SK-N-SH treated with all-trans-retinoic acid at 6 μM for 48 hours (cell line): ENCODE measurements around the gene ATP7B.

Source experiments
- ATAC-seq: fragments of 200-7000 bp; cut with Tn5 transposase; 3 replicates; pipeline ENCODE4 v1.9.1; 2020; ENCODE audit warnings: mild to moderate bottlenecking, moderate library complexity
- BACH2 ChIP-seq: fragments of 250-450 bp; sonication (Bioruptor Pico); IDR thresholded peaks from 2 replicates; pipeline ENCODE4 v1.9.0; 2021; ENCODE audit warnings: mild to moderate bottlenecking, borderline replicate concordance
- CSDC2 ChIP-seq: fragments of 250-450 bp; sonication (Bioruptor Pico); IDR thresholded peaks from 2 replicates; pipeline ENCODE4 v1.5.0; 2020; ENCODE audit warnings: mild to moderate bottlenecking, moderate library complexity
- ESRRG ChIP-seq: fragments of 250-450 bp; sonication (Bioruptor Pico); IDR thresholded peaks from 2 replicates; pipeline ENCODE4 v1.6.1; 2021; ENCODE audit warnings: mild to moderate bottlenecking
- GLIS3 ChIP-seq: fragments of 250-450 bp; sonication (Bioruptor Pico); IDR thresholded peaks from 2 replicates; pipeline ENCODE4 v1.5.0; 2020; ENCODE audit warnings: mild to moderate bottlenecking, moderate library complexity
- ISL1 ChIP-seq: fragments of 250-450 bp; sonication (Bioruptor Pico); IDR thresholded peaks from 2 replicates; pipeline ENCODE4 v2.1.2; 2022; ENCODE audit warnings: mild to moderate bottlenecking, moderate library complexity
- OSR1 ChIP-seq: fragments of 250-450 bp; sonication (Bioruptor Pico); IDR thresholded peaks from 2 replicates; pipeline ENCODE4 v1.8.0; 2022; ENCODE audit warnings: moderate library complexity, mild to moderate bottlenecking, inconsistent platforms
- PPARA ChIP-seq: fragments of 250-450 bp; sonication (Bioruptor Pico); IDR thresholded peaks from 2 replicates; pipeline ENCODE4 v1.5.0; 2020; ENCODE audit warnings: mild to moderate bottlenecking, borderline replicate concordance
- RARB ChIP-seq: fragments of 250-450 bp; sonication (Bioruptor Pico); IDR thresholded peaks from 2 replicates; pipeline ENCODE4 v1.8.0; 2021; ENCODE audit warnings: mild to moderate bottlenecking, moderate library complexity
- SNAI2 ChIP-seq: fragments of 250-450 bp; sonication (Bioruptor Pico); IDR thresholded peaks from 2 replicates; pipeline ENCODE4 v1.5.0; 2020; ENCODE audit warnings: mild to moderate bottlenecking, moderate library complexity
- ZC3H10 ChIP-seq: fragments of 250-450 bp; sonication (Bioruptor Pico); IDR thresholded peaks from 2 replicates; pipeline ENCODE4 v1.5.1; 2021; ENCODE audit warnings: mild to moderate bottlenecking, moderate library complexity
- ZFP30 ChIP-seq: fragments of 450-650 bp; formaldehyde crosslinking; IDR thresholded peaks from 2 replicates; pipeline ENCODE4 v1.5.0; 2022; ENCODE audit warnings: mild to moderate bottlenecking, moderate library complexity
- ZNF70 ChIP-seq: fragments of 450-650 bp; formaldehyde crosslinking; IDR thresholded peaks from 2 replicates; pipeline ENCODE4 v1.5.0; 2020; ENCODE audit warnings: mild to moderate bottlenecking, moderate library complexity
- ZNF8 ChIP-seq: fragments of 450-650 bp; formaldehyde crosslinking; IDR thresholded peaks from 2 replicates; pipeline ENCODE4 v1.5.0; 2020; ENCODE audit warnings: mild to moderate bottlenecking, moderate library complexity
- TF ChIP-seq, protein P1 (sequence below): fragments of 250-450 bp; sonication (Bioruptor Pico); IDR thresholded peaks from 2 replicates; pipeline ENCODE4 v1.5.1; 2020; ENCODE audit warnings: low read depth, mild to moderate bottlenecking, moderate library complexity
- TF ChIP-seq, protein P2 (sequence below): fragments of 250-450 bp; sonication (Bioruptor Pico); IDR thresholded peaks from 2 replicates; pipeline ENCODE4 v1.8.0; 2021; ENCODE audit warnings: low read depth, mild to moderate bottlenecking, moderate library complexity, borderline replicate concordance
- TF ChIP-seq, protein P3 (sequence below): fragments of 250-450 bp; sonication (Bioruptor Pico); IDR thresholded peaks from 2 replicates; pipeline ENCODE4 v1.5.1; 2021; ENCODE audit warnings: mild to moderate bottlenecking, moderate library complexity
- TF ChIP-seq, protein P4 (sequence below): fragments of 250-450 bp; sonication (Bioruptor Pico); IDR thresholded peaks from 2 replicates; pipeline ENCODE4 v1.8.0; 2020; ENCODE audit warnings: mild to moderate bottlenecking, moderate library complexity, borderline replicate concordance
- TF ChIP-seq, protein P5 (sequence below): fragments of 250-450 bp; sonication (Bioruptor Pico); IDR thresholded peaks from 2 replicates; pipeline ENCODE4 v1.5.0; 2020; ENCODE audit warnings: mild to moderate bottlenecking, moderate library complexity

ATP7B gene

DNA sequence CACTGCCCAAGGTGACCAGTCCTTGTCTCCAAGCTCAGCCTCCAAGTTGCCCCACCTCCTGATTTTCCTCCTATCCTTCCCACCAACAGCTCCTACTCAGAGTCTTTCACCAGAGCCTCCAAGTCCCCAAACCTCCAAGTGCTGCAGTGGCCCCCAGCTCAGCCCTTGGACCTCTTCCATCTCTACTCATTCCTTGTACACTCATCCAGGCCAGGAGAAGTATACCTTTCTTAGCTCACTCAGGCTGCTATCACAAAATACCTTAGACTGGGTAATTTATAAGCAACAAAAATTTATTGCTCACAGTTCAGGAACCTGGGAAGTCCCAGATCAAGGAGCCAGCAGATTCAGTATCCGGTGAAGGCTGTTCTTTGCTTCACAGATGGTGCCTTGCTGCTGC is 11.3 kb downstream of the ATP7B start:
- ATAC-seq = no peak
- no peak for TF ChIP-seq ZC3H10 (CRISPR knock-in tag)
- no peak for TF ChIP-seq GLIS3 (CRISPR knock-in tag)
- no peak for TF ChIP-seq PPARA
- TF ChIP-seq, protein P1, sequence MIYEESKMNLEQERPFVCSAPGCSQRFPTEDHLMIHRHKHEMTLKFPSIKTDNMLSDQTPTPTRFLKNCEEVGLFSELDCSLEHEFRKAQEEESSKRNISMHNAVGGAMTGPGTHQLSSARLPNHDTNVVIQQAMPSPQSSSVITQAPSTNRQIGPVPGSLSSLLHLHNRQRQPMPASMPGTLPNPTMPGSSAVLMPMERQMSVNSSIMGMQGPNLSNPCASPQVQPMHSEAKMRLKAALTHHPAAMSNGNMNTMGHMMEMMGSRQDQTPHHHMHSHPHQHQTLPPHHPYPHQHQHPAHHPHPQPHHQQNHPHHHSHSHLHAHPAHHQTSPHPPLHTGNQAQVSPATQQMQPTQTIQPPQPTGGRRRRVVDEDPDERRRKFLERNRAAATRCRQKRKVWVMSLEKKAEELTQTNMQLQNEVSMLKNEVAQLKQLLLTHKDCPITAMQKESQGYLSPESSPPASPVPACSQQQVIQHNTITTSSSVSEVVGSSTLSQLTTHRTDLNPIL (CRISPR knock-in tag) = no peak
- no peak for TF ChIP-seq ZFP30 (CRISPR knock-in tag)
- TF ChIP-seq OSR1 (CRISPR knock-in tag) = no peak
- no peak for TF ChIP-seq BACH2 (CRISPR knock-in tag)
- TF ChIP-seq, protein P2, sequence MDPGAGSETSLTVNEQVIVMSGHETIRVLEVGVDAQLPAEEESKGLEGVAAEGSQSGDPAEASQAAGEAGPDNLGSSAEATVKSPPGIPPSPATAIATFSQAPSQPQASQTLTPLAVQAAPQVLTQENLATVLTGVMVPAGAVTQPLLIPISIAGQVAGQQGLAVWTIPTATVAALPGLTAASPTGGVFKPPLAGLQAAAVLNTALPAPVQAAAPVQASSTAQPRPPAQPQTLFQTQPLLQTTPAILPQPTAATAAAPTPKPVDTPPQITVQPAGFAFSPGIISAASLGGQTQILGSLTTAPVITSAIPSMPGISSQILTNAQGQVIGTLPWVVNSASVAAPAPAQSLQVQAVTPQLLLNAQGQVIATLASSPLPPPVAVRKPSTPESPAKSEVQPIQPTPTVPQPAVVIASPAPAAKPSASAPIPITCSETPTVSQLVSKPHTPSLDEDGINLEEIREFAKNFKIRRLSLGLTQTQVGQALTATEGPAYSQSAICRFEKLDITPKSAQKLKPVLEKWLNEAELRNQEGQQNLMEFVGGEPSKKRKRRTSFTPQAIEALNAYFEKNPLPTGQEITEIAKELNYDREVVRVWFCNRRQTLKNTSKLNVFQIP = no peak
- no peak for TF ChIP-seq ZNF70 (CRISPR knock-in tag)
- TF ChIP-seq, protein P3, sequence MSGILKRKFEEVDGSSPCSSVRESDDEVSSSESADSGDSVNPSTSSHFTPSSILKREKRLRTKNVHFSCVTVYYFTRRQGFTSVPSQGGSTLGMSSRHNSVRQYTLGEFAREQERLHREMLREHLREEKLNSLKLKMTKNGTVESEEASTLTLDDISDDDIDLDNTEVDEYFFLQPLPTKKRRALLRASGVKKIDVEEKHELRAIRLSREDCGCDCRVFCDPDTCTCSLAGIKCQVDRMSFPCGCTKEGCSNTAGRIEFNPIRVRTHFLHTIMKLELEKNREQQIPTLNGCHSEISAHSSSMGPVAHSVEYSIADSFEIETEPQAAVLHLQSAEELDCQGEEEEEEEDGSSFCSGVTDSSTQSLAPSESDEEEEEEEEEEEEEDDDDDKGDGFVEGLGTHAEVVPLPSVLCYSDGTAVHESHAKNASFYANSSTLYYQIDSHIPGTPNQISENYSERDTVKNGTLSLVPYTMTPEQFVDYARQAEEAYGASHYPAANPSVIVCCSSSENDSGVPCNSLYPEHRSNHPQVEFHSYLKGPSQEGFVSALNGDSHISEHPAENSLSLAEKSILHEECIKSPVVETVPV (CRISPR knock-in tag) = no peak
- TF ChIP-seq, protein P4, sequence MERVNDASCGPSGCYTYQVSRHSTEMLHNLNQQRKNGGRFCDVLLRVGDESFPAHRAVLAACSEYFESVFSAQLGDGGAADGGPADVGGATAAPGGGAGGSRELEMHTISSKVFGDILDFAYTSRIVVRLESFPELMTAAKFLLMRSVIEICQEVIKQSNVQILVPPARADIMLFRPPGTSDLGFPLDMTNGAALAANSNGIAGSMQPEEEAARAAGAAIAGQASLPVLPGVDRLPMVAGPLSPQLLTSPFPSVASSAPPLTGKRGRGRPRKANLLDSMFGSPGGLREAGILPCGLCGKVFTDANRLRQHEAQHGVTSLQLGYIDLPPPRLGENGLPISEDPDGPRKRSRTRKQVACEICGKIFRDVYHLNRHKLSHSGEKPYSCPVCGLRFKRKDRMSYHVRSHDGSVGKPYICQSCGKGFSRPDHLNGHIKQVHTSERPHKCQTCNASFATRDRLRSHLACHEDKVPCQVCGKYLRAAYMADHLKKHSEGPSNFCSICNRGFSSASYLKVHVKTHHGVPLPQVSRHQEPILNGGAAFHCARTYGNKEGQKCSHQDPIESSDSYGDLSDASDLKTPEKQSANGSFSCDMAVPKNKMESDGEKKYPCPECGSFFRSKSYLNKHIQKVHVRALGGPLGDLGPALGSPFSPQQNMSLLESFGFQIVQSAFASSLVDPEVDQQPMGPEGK (CRISPR knock-in tag) = no peak
- TF ChIP-seq, all 23 proteins: peak for 0

DNA sequence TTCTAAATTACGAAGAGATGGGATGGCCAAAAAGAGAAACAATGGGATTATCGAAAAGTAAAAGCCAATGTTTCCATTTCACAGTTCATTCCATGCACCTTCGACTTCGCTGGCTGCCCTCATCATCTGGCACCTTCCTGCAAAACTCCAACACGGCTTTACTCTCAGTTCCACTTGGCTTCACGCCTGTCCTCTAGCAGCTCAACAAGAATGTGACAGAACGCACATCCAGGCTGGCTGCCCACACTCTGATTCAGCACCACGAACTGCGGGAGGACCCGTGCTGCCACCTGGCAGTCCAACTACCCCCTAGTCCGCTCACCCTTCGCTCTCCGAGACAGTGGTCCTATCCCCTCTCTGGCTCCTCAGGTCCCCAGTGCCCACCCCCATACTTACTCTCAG is 11.7 kb downstream of the ATP7B start:
- TF ChIP-seq BACH2 (CRISPR knock-in tag) (no peak), ESRRG (CRISPR knock-in tag) (no peak), OSR1 (CRISPR knock-in tag) (no peak), RARB (CRISPR knock-in tag) (no peak)
- TF ChIP-seq, protein P3 (CRISPR knock-in tag) = no peak
- TF ChIP-seq, protein P5, sequence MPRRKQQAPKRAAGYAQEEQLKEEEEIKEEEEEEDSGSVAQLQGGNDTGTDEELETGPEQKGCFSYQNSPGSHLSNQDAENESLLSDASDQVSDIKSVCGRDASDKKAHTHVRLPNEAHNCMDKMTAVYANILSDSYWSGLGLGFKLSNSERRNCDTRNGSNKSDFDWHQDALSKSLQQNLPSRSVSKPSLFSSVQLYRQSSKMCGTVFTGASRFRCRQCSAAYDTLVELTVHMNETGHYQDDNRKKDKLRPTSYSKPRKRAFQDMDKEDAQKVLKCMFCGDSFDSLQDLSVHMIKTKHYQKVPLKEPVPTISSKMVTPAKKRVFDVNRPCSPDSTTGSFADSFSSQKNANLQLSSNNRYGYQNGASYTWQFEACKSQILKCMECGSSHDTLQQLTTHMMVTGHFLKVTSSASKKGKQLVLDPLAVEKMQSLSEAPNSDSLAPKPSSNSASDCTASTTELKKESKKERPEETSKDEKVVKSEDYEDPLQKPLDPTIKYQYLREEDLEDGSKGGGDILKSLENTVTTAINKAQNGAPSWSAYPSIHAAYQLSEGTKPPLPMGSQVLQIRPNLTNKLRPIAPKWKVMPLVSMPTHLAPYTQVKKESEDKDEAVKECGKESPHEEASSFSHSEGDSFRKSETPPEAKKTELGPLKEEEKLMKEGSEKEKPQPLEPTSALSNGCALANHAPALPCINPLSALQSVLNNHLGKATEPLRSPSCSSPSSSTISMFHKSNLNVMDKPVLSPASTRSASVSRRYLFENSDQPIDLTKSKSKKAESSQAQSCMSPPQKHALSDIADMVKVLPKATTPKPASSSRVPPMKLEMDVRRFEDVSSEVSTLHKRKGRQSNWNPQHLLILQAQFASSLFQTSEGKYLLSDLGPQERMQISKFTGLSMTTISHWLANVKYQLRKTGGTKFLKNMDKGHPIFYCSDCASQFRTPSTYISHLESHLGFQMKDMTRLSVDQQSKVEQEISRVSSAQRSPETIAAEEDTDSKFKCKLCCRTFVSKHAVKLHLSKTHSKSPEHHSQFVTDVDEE = no peak
- no peak for ATAC-seq

DNA sequence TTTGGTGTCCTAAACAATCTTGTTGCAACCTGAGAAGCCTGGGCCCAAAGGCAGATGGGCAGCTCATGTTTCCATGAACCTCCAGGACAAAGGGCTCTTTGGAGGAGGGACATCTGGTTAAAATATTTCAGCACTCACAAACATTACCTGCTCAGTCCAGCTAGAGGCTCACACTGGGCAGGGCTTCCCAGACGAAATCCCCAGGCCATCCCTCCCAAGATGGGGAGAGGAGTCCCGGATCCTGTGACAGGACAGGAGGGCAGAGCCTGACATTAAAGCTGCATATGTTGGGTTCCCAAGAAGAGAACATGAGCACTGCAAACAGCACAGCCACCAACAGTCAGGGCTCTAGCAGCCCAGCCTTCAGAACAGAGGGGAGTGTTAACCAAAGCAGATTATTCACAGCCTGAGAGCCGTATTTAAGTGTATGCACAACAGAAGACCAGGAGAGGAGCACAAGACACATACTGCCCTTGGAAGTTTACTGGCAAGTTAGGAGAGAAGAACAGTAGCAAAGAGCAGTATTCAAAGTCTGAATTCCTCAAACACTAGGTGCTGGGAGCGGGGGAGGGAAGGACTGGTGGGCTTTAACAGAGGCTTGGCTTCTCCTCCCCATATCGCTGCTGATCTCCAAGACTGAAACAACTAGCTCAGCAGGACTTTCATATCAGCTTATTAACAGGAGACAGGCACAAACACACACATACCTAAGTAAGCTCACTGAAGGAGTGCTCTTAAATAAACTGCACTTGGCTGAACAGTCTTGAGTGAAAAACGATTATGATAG is 12.3 kb downstream of the ATP7B start:
- TF ChIP-seq, protein P3 (CRISPR knock-in tag) = no peak
- TF ChIP-seq ISL1 (CRISPR knock-in tag) (no peak), BACH2 (CRISPR knock-in tag) (no peak), PPARA (no peak), ZNF8 (CRISPR knock-in tag) (no peak), SNAI2 (CRISPR knock-in tag) (no peak), CSDC2 (CRISPR knock-in tag) (no peak), OSR1 (CRISPR knock-in tag) (no peak)
- TF ChIP-seq, protein P5 = no peak
- TF ChIP-seq, protein P4 (CRISPR knock-in tag) = no peak
- no peak; the same call in 2 of the 3 replicates for ATAC-seq
